PC-3 (cell line): ENCODE measurements around the gene OR6B1.

Experiments
- EZH2phosphoT487 ChIP-seq: fragments of 300-600 bp; sonication (generic); IDR thresholded peaks from 2 replicates; pipeline ENCODE4 v1.6.1; 2018; ENCODE audit warnings: mild to moderate bottlenecking, antibody characterized with exemption, low read length, borderline replicate concordance
- TF ChIP-seq, protein P1 (sequence below): fragments of 300-600 bp; sonication (generic); conservative IDR thresholded peaks from 2 replicates; pipeline ENCODE4 v1.5.1; 2017; ENCODE audit warnings: antibody characterized with exemption, low read depth, mild to moderate bottlenecking, low read length

DNA sequence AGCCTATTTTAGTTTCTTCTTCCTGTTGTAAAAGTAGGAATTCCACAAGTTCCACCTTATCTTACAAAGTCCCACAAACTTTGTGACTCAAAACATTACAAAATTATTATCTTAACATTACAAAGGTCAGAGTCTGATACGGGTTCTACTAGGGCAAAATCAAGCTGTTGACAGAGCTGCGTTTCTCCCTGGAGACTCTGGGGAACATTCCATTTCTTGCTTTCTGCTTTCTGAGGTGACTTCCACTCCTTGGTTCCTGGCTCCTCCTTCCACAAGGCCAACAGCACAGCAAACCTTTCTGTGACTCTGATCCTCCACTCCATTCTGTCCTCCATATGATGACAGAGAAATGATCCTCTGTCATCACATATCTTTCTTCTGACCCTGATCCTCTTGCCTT, 34.8 kb upstream of the OR6B1 start:
- TF ChIP-seq, protein P1, sequence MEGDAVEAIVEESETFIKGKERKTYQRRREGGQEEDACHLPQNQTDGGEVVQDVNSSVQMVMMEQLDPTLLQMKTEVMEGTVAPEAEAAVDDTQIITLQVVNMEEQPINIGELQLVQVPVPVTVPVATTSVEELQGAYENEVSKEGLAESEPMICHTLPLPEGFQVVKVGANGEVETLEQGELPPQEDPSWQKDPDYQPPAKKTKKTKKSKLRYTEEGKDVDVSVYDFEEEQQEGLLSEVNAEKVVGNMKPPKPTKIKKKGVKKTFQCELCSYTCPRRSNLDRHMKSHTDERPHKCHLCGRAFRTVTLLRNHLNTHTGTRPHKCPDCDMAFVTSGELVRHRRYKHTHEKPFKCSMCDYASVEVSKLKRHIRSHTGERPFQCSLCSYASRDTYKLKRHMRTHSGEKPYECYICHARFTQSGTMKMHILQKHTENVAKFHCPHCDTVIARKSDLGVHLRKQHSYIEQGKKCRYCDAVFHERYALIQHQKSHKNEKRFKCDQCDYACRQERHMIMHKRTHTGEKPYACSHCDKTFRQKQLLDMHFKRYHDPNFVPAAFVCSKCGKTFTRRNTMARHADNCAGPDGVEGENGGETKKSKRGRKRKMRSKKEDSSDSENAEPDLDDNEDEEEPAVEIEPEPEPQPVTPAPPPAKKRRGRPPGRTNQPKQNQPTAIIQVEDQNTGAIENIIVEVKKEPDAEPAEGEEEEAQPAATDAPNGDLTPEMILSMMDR = no peak
- no peak for TF ChIP-seq EZH2phosphoT487
